ENCODE results near the gene USP32. TPM values are rescaled to one million over a fixed set of nuclear protein-coding genes. Genes with fewer than 3 reads are reported as not detected.
A peak's percentile ranks its signal among the peaks of the same experiment; 100 is the strongest.

USP32 gene
- polyA plus RNA-seq, 3 donors = 39.8 to 48.1 (median 45.7) TPM

DNA sequence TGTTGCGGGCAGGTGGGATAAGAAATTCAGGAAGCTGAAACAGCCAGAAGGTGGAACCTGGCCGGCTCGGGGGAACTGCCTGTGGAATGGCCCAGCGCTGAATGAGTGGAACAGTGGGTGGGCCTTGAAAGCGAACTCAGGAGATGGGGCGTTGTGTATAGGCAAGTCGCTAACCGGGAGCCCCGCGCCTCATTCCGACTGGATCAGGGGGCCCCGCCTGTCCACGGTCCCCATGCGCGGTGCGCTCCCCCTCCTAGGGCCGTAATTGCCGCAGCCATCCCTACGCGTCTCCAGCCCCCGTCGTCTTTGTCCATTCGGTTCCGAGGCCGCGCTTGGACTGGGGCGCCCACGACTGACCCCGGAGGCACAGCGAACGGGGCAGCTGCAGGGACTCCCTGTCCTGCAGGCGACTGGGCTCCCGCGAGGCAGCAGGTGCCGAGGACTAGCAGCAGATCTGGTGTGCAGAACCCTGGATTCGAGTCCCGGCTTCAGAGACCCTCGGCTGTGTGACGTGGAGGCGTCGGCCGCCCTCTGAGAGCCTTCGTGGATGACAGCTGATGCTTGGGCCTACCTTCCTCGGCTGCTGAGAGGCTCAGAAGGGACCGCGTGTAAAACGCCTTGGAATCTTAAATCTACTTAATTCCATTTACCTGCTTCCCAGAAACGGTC, 253.0 kb downstream of the USP32 start:
- DNase-seq = no peak

DNA sequence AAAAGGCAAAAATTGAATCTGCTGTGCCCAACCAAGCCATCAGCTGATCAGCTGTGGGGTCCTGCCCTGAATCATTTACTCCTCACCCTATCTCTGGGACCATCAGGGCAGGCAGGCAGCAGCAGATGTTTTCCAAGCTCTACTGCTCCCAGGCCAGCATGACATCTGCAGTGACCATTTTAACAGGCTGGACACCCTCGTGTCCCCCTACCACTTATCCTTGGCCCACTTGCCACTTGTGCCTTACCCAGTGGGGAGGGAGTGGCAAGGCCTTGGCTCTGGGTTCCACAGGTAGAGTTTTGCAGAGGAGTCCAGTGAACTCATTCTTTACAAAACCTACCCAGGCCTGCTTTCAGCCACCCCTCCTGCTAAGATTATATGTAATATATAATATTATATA, 254.2 kb downstream of the USP32 start:
- no peak for DNase-seq

DNA sequence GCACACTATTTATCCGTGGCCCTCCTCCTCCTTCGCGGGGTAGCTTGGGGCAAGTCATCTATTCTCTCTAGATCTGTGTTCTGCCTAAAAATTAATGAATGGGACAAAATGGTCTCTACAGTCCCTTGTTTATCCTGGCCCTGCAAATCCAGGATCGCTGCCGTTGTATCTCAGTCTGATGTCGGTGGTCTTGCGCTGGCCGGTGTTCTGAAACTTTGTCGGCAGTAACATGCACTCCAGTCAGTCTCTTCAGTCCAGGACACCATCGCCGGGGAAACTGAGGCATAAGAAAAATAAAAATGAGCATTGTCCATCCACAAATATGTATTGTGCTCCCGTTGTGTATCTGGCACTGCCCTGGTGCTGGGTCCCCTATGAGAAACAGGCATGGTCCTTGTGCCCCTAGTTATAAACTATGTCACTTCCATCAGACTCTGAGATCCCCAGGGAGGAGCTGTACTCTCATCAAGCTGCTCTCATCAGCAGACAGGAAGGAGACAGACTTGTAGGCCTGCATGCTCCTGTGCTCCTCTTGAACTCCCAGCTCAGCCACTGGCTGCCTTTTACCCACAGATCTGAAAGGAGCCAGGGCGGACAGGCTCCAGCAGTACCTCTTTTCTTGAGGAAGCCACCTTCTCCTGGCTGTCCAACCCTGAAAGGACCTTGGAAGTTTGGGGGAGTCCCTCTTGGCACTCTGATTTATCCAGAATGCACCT, 255.8 kb downstream of the USP32 start:
- DNase-seq = no peak

GRCh38 chr17:60135151-60135950, 256.6 kb downstream of the USP32 start:
- DNase-seq = peak; percentile 81

DNA sequence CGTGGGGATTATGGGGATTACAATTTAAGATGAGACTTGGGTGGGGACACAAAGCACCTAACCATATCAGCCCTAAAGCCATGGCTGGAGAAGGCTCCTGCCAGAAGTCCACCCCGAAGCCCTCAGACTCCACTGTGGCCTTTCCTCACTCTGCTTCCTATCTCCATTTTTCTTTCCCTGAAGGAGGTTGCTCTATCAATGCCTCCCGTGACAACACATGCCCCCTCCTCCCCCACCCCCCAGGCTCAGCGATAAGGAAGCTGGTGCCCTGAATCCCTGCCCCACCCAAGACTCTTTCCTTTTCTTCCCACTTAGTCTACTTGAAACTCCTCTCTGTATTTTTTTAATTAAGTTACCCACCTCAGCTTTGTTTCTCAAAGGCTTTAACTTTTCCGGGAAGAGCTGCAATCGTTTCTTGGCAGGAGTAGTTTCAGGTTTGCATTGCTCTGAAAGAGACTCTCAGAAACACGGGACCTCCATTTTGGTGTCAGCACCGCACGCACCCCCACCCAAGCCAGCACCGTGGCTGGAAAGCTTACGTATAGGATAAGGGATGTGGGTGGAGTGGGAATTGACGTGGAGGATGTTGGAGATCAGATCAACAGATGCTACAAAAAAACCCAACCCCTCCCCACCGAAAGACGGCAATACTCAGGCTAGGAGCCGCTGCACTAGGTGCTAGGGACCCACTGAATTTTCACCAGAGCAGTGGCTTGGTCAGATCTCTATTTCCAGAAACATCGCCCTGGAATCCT, 257.4 kb downstream of the USP32 start:
- no peak for DNase-seq

DNA sequence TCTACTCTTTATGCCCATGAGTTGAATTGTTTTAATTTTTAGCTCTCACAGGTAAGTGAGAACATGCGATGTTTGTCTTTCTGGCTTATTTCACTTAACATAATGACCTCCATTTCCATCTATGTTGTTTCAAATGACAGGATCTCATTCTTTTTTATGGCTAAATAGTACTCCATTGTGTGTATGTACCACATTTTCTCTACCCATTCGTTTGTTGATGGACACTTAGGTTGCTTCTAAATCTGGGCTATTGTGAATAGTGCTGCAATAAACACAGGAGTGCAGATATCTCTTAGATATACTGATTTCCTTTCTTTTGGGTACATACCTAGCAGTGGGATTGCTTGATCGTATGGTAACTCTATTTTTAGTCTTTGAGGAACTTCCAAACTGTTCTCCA, 261.5 kb downstream of the USP32 start:
- no peak for DNase-seq

GRCh38 chr17:60129164-60129563, 262.8 kb downstream of the USP32 start:
- DNase-seq = no peak

Other genes starting within 250 kb of the USP32 start
- gene CA4, start 242.2 kb downstream of the USP32 start, polyA plus RNA-seq (ENCODE audit: insufficient read length in 3 of 3) = 10 to 100 TPM; 49.9 to 51.8 (median 51.4) TPM
- gene CHCT1, start 30.4 kb upstream of the USP32 start, polyA plus RNA-seq (ENCODE audit: insufficient read length in 3 of 3) = under 1 TPM in 1 of 3 donors, not detected in 2; 0.30 TPM
- gene APPBP2, start 134.1 kb upstream of the USP32 start, polyA plus RNA-seq (ENCODE audit: insufficient read length in 3 of 3) = 10 to 100 TPM; 45.0 to 57.4 (median 53.1) TPM
- gene PPM1D, start 208.1 kb upstream of the USP32 start, polyA plus RNA-seq (ENCODE audit: insufficient read length in 3 of 3) = 10 to 100 TPM; 20.1 to 21.2 (median 20.3) TPM

Measured in renal pelvis (tissue), 4 donors.